D721Med (cell line): ENCODE measurements around the gene DRD4.

ENCODE experiments used
- DNase-seq: peaks from one replicate; pipeline ENCODE4 v3.0.0; 2011; ENCODE audit warnings: low spot score; ENCODE audit not compliant: insufficient read length
- FAIRE-seq: peaks from 2 replicates; lab custom pipeline; 2011; peaks lifted over from hg19 to GRCh38; lab: Jason Lieb, UNC
- TF ChIP-seq, protein P1 (sequence below): IDR thresholded peaks from 2 replicates; pipeline ENCODE4 v1.5.1; 2012; ENCODE audit warnings: mild to moderate bottlenecking, control low read depth; ENCODE audit not compliant: insufficient read depth; ENCODE audit errors: missing control alignments

The DRD4 gene

GRCh38 chr11:636511-637332 lies at the start of gene DRD4:
Gene DRD4, plus strand, starts transcription at chr11:637269. Its CDS starts 36 bp downstream, at chr11:637305.
- FAIRE-seq (no peak), DNase-seq (no peak)
- TF ChIP-seq, protein P1, sequence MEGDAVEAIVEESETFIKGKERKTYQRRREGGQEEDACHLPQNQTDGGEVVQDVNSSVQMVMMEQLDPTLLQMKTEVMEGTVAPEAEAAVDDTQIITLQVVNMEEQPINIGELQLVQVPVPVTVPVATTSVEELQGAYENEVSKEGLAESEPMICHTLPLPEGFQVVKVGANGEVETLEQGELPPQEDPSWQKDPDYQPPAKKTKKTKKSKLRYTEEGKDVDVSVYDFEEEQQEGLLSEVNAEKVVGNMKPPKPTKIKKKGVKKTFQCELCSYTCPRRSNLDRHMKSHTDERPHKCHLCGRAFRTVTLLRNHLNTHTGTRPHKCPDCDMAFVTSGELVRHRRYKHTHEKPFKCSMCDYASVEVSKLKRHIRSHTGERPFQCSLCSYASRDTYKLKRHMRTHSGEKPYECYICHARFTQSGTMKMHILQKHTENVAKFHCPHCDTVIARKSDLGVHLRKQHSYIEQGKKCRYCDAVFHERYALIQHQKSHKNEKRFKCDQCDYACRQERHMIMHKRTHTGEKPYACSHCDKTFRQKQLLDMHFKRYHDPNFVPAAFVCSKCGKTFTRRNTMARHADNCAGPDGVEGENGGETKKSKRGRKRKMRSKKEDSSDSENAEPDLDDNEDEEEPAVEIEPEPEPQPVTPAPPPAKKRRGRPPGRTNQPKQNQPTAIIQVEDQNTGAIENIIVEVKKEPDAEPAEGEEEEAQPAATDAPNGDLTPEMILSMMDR = no peak

DNA sequence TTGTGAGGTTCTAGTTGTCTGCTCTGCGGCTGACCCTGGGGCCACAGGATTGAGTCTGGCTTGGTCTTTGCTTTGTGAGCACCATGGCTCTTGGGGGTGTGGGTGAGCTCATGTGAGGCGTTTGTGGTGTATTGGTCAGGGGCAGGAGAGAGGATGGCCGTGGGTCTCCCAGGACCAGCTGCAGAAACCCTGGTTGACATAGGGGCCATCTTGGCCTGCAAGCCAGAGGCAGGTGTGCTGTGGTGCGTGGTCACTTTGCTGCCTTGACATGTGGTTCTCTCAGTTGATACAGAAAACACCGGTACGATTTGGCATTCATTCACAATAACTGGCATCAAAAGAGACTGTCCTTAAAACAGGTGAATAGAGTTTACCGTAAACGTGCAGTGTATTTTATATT lies 49.5 kb upstream of the DRD4 start:
- FAIRE-seq (no peak), DNase-seq (no peak)
- TF ChIP-seq, protein P1 = no peak

DNA sequence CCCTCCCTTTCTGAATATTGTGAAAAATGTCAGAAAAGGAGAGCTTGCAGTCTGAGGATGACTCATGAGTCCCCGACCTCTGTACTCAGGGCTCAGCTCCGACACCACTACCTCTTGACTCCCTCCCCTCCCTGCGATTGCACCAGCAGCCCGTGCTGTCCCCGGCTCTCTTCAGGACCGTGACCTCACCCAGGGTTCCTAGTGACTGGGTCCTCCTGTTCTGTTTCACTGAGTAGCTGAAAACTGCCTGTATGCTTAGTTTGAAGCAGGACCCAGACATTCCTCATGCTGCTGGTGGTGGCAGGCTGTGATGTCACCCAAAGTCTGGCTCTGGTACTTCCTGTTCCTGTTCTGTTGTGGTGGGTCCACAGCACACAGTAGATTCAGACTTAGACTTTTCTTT lies 49.1 kb upstream of the DRD4 start:
- FAIRE-seq (no peak), DNase-seq (no peak)
- TF ChIP-seq, protein P1 = no peak

DNA sequence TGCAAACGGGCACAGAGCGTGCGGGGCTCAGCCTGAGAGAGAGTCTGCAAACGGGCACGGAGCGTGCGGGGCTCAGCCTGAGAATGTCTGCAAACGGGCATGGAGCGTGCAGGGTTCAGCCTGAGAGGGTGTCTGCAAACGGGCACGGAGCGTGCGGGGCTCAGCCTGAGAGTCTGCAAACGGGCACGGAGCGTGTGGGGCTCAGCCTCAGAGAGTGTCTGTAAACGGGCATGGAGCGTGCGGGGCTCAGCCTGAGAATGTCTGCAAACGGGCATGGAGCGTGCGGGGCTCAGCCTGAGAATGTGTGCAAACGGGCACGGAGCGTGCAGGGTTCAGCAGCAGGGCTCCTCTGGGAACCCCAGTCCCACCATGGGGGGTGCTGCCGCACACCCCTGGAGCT lies 47.3 kb upstream of the DRD4 start:
- TF ChIP-seq, protein P1 = no peak
- no peak for DNase-seq
- FAIRE-seq = no peak

DNA sequence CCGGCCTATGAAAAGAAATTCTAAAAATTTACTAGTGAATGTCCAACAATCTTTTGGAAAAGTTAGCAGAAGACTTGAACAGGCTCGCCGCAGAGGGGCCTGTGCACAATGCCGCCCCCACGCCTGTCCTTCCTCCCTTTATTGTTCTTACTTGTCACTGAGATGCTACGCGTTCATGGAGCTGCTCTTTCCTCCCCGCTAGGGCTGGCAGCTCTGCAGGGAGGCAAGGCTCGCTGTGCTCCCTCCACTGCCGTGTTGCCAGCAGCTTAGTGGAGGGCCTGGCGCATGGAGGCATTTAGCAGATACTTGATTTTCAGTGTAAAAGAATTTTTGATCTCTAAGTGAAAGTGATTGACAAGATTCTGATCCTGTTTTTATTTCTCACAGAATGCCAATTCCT lies 46.1 kb upstream of the DRD4 start:
- FAIRE-seq = no peak
- TF ChIP-seq, protein P1 = no peak
- DNase-seq = no peak

DNA sequence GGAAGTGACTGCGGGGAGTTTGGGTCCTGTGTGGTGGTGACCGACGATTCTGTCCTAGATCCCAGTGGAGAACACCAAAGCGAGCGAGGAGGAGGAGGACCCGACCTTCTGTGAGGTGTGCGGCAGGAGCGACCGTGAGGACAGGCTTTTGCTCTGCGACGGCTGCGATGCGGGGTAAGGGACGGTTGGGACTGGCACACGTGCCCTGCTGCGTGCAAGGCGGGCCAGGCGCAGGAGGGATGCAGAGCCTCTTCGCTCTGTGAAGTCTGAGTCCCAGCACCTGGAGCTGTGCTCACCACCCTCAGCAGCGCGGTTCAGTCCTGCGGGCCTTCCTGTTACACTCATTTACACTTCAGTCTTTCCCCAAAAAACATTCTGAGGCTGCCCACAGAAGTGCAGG lies 44.6 kb upstream of the DRD4 start:
- FAIRE-seq (no peak), DNase-seq (no peak)
- TF ChIP-seq, protein P1 = no peak

- FAIRE-seq (no peak), DNase-seq (no peak)
- TF ChIP-seq, protein P1 = no peak
These were observed 44.2 kb upstream of the DRD4 start for GRCh38 chr11:592918-593317.
